ENCODE data around the gene TCP1.

DNA sequence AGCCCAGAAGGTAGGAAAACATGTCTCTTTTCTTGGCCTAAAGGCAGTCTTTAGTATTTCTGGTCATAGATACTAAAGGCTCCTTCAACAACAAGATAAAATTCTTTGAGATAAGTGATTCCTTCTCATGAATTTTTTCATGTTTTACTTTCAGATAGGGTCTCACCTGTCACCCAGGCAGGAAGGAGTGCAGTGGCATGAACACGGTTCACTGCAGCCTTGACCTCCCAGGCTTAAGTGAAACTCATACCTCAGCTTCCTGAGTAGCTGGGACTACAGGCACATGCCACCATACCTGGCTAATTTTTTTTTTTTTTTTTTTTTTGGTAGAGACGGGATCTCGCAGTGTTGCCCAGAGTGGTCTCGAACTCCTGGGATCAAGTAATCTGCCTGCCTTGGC, 19.7 kb upstream of the TCP1 start:
- TF ChIP-seq, protein P1, sequence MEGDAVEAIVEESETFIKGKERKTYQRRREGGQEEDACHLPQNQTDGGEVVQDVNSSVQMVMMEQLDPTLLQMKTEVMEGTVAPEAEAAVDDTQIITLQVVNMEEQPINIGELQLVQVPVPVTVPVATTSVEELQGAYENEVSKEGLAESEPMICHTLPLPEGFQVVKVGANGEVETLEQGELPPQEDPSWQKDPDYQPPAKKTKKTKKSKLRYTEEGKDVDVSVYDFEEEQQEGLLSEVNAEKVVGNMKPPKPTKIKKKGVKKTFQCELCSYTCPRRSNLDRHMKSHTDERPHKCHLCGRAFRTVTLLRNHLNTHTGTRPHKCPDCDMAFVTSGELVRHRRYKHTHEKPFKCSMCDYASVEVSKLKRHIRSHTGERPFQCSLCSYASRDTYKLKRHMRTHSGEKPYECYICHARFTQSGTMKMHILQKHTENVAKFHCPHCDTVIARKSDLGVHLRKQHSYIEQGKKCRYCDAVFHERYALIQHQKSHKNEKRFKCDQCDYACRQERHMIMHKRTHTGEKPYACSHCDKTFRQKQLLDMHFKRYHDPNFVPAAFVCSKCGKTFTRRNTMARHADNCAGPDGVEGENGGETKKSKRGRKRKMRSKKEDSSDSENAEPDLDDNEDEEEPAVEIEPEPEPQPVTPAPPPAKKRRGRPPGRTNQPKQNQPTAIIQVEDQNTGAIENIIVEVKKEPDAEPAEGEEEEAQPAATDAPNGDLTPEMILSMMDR (IDR thresholded peaks at IDR 0.05; ENCODE audit: extremely low read depth in 1 of 2, insufficient read depth in 1 of 2, low read depth in 1 of 2, low read length in 2 of 2), result no peak
- TF ChIP-seq POLR2AphosphoS5 (IDR thresholded peaks at IDR 0.05; ENCODE audit: insufficient read depth, low read depth, low read length) (no peak), EZH2 (IDR thresholded peaks at IDR 0.05; ENCODE audit: borderline replicate concordance, low read depth, low read length, severe bottlenecking) (no peak), POLR2A (IDR thresholded peaks at IDR 0.05; ENCODE audit: low read depth, low read length) (no peak)
